ENCODE results near the gene PRKD3.
A peak's percentile ranks its signal among the peaks of the same experiment; 100 is the strongest.

Gene PRKD3

DNA sequence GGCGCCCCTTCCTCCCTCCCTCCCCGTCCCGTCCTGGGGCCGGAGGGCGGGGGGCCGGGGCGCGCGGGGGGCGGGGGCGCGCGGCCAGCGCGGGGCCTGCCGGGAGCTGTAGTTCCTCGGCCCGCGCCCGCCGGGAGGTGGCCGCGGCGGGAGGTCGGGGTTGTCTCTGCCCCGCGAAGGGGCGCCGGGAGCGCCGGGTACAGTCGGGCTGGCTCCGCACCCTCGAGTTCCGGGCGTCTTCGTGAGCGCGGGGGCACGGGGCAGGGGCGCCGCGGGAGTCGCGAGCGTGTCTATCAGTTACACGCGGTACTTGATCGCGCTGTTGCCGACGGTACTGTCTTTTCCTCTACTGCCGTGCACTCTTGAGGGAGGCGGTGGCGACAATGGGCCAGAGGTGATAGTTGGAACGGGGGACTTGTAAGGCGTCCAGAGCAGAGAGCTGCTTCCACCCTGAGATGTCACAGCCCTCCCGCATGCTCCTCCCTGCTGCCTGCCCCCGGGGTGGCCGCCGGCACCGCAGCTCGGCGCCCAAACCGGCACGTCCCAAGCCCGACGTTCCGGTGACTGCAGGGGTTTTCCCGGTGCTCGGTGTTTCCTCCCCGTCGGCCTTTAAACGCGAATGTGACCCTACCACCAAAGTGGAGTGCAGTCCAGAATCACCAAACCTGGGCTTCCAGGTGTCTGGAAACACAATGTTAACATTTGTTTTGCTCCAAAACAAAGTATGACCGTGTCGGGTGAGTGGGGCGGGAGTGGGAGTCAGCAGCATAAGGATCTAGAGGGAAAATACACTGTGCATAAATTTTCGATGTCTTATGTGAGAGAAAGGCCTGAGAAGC lies at the start of gene PRKD3:
Gene PRKD3, minus strand, starts transcription at position 48 of the 839 bp plus-strand sequence. CDS start 8,309 bp downstream, outside the sequence.
- DNase-seq (ENCODE audit: low read depth), result peak; percentile 59

- DNase-seq (ENCODE audit: low read depth), result no peak
Observed at GRCh38 chr2:37372000-37372399, 47.4 kb upstream of the PRKD3 start.

DNA sequence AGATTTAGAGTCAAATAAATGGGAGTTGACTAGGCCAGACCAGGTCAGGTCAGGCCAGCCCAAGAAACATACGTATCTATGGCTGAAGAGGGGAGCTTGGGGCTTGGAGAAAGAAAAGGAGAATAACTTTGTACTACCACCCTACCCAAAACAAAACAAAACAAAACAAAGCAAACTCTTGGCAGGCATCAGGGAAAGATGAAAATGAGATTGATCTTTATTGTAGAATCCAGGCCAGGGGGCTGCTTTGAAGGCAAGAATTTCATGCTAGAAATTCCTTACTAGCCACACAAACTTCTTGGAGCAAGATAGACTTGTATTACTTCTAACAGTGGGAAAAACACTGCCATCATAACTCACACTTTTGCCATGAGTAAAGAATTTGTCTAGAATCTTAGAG lies 46.0 kb upstream of the PRKD3 start:
- no peak for DNase-seq (ENCODE audit: low read depth)

GRCh38 chr2:37367984-37368383 lies 43.4 kb upstream of the PRKD3 start:
- DNase-seq (ENCODE audit: low read depth), result no peak

- DNase-seq (ENCODE audit: low read depth), result peak; percentile 38
Observed at GRCh38 chr2:37367310-37367709, 42.7 kb upstream of the PRKD3 start.

DNA sequence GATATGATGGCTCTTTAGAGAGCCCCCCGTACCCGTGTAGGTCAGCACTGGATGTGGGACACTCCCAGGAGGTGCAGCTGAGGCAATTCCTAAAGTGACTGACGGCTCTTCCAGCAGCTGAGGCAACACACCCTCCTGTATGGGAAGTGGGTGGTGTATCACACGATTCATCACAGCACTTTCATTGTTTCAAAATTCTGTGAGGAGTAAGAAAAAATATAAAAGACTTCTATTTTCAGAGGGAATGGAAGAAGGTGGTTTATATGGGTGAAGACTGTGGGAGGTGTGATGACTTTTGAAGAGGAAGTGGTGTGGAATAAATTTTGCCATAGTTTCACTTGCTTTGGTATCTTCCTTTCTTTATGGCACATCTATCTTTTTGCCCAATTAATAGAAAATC lies 42.1 kb upstream of the PRKD3 start:
- no peak for DNase-seq (ENCODE audit: low read depth)

- peak; percentile 39 for DNase-seq (ENCODE audit: low read depth)
Observed at GRCh38 chr2:37365669-37366068, 41.0 kb upstream of the PRKD3 start.

DNA sequence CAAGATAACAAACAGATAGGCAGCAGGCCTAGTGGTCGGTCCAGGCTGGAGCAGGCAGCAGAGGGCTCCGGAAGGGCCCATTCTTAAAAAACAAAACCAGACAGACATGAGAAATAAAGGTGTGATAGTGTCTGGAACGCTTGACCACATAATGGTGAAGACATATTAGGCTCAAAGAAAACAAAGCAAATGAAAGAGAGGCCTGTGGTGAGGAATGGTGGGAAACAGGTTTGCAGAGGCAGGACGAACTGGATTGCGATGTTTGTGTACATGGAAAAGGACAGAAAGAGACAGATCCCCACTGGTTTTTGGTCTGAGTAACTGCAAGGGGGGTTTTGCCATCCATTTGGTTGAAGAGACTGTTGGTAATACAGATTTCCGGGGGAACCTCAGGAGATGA lies 39.7 kb upstream of the PRKD3 start:
- no peak for DNase-seq (ENCODE audit: low read depth)

DNA sequence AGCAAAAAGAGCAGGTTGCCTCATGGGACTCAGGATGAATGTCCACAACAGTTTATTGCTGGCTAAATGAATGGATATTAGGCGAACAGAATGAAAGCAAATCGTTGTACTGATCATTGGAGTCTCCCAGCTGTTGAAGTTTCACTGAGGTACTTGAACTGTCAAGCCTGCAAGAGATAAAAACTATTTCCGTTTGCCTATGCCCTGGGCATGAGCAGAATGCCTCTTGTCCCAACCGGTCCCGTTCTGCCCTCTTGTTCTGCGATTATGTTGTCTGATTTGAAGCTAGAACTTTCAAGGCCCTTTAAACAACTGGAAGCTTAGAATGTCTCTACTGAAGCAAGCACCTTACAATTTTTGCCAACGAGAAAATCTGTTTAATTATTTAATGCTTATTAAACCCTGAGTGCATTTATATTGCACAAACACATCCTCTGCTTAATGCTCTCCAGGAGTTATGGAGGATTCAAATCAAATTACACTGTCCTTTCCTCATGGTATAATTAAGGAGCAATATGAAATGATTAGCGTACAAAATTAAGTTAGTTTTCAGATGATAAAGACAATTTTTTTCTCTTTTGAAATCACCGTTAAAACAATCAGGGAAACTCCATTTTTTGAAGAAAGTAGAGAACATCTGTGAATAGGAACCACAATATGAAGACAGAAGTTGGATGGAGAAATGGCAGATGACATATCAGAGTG lies 37.5 kb upstream of the PRKD3 start:
- no peak for DNase-seq (ENCODE audit: low read depth)

GRCh38 chr2:37361216-37361815 lies 36.7 kb upstream of the PRKD3 start:
- no peak for DNase-seq (ENCODE audit: low read depth)

- no peak for DNase-seq (ENCODE audit: low read depth)
Observed at GRCh38 chr2:37358466-37358865, 33.8 kb upstream of the PRKD3 start.

DNA sequence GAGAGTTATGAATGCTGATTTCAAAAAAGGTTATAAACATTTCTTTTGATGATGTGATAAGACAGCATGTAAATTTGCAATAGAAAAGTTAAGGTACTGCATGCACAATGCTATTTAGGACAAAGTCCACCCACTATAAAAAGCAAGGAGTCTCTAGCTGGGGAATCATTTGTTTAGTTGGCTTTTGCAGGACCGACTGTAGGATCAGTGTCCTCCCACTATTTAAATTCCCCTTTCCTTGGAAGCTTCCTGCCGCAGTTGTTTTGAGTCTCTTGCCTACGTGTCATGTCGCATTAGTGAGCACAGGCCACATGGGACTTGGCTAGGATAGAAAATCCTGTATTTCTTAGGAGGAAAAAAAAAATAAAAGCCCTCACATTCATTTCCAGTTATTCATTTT lies 32.9 kb upstream of the PRKD3 start:
- DNase-seq (ENCODE audit: low read depth), result no peak

DNA sequence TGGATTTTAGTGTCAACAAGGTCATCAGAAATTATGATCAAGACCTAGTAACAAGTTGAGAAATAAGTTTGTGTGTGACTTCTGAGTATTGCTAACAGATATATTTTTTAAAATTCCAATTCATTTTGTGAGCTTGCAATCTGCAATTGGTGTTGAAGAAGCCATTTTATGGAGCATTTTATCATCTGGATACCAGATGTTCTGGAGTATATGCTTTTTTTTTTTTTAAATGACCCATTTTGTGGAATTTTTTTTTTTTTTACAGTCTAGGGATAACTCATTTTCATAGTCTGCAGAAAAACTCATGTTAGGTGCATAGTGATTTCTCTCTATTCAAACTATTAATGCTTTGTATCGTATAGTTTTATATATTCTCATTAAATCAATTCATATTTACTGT lies 32.4 kb upstream of the PRKD3 start:
- no peak for DNase-seq (ENCODE audit: low read depth)

DNA sequence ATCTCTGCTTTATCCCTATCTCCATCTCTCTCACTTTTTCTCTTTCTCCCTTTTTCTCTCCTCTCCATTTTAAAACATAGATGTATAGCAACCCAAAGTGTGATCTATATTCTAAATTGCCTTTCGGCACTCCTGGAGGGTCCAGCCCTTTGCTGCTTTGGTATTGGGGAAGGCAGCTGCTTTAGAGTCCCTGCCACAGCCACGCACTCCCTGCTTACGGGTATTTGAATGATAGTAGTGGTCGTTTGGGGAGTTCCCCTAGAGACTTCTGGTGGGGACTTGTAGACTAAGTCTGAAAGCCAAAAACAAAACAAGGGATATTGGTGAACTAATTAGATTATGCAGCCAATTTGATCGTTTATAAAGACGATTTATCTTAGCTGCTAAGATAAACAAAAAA lies 31.7 kb upstream of the PRKD3 start:
- no peak for DNase-seq (ENCODE audit: low read depth)

GRCh38 chr2:37355735-37356134 lies 31.1 kb upstream of the PRKD3 start:
- DNase-seq (ENCODE audit: low read depth), result no peak

DNA sequence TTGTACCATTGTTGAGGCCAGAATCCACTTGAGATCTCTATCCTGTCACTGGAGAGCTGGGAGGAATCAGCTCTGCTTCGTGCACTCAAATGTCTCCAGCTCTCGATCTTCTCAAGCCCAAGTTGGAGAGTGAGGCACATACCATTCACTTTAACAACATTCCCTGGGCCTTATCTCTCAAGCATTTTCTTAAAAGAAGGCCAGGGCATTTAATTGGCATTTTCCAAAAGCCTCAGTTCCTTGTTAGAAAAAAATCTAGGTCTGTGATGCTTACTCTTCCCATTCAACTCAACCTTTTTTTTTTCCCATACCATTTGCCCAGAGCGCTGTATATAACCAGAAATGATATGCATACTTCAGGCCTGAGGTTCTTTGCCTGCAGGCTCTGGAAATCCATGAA lies 29.9 kb upstream of the PRKD3 start:
- DNase-seq (ENCODE audit: low read depth), result no peak

DNA sequence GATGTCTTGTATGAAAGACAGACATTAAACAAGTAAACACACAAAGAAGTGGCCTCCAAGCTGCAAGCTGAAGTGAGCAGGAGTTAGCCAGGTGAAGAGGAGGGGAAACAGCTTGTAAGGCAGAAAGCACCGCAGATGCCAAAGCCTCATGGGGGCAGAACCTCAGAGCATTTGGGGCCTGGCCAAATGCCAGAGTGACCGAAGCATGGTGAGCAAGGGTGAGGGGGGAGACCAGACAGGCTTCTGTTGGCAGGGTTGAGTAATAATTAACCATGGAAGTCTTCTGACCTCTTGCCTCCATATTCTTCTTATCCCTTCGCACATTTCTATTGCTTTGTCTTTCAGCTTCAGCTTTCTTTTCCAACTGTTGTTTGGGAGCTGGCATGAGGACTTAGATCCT lies 25.4 kb upstream of the PRKD3 start:
- no peak for DNase-seq (ENCODE audit: low read depth)

DNA sequence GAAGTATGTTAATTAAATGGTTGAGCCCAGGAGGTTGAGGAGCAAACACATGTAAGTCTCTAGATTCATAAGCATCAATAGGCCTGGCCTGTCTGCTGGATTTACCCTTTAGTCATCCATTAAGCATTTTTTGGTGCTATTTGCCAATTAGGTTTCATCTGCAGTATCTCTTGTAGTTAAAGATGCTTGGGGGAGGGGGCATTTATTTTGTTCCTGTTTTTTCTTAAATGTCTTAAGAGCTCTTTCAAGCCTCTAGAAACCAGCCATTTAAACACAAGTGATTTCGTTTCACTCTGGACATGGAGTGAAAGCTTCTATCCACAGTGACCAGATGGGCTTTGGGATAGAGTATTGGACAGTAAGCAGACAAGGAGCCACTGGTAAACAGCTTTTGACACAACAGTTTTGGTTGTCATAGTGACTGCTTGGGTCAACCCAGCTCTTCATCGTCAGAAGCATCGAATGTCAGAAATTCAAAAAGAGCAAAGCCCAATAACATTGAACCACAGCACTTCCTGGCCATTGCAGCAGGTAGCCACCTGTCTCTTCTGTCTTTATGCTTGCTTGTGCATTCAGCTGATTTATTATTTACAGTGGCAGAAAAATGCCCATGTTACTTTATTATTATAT lies 24.7 kb upstream of the PRKD3 start:
- DNase-seq (ENCODE audit: low read depth), result peak; percentile 15

DNA sequence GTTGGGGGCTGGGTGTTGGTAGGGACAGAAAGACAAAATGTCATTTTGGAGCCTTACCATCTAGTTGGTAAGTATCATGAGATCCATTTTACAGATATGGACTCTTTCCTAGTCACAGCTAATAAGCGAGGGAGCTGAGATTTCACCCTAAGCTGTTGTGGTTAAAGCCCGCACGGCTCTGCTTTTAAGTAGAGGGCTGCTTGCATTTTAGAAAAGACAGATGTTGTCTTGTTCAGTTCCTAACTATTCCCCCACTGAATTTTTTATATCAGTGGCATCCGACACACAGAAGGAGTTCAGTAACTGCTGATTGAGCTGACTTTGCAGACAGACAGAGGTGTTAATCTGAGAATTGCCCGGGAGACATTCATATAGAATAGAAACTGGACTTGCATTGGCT lies 23.5 kb upstream of the PRKD3 start:
- DNase-seq (ENCODE audit: low read depth), result no peak

GRCh38 chr2:37344453-37345361 lies 20.1 kb upstream of the PRKD3 start, which contains the start of gene QPCT:
Gene QPCT (plus strand): TSS chr2:37344630. CDS start chr2:37344732, 102 bp downstream.
- DNase-seq (ENCODE audit: low read depth), result peak; percentile 71

Data from EH (cell line).